OCI-LY1 (cell line): ENCODE data around the gene CD163.

Experiments used
- H2AFZ ChIP-seq: fragments of 200-600 bp; sonication (generic), shearing (Covaris generic); 2 replicates; pipeline ENCODE4 v1.6.0; 2014; ENCODE audit warnings: antibody characterized with exemption, mild to moderate bottlenecking, low read length
- H3F3A ChIP-seq: fragments of 200-600 bp; sonication (generic), shearing (Covaris generic); 2 replicates; pipeline ENCODE4 v1.6.0; 2014; ENCODE audit warnings: mild to moderate bottlenecking, antibody characterized with exemption, low read length, moderate library complexity; ENCODE audit not compliant: insufficient read depth
- H3K27ac ChIP-seq: fragments of 200-600 bp; sonication (generic); 2 replicates; pipeline ENCODE4 v1.5.1; 2014; ENCODE audit warnings: low read length, mixed run types, mild to moderate bottlenecking, low read depth; ENCODE audit not compliant: poor library complexity, severe bottlenecking
- H3K27me3 ChIP-seq: fragments of 200-600 bp; sonication (generic); 2 replicates; pipeline ENCODE4 v1.6.0; 2014; ENCODE audit warnings: antibody characterized with exemption, mild to moderate bottlenecking, low read length, moderate library complexity; ENCODE audit not compliant: insufficient read depth
- H3K36me3 ChIP-seq: fragments of 200-600 bp; sonication (generic); 2 replicates; pipeline ENCODE4 v1.6.1; 2014; ENCODE audit warnings: mild to moderate bottlenecking, antibody characterized with exemption, low read length, moderate library complexity, mixed read lengths; ENCODE audit not compliant: insufficient read depth
- H3K4me1 ChIP-seq: fragments of 200-600 bp; sonication (generic); 2 replicates; pipeline ENCODE4 v1.5.1; 2014; ENCODE audit warnings: mild to moderate bottlenecking, low read length, moderate library complexity; ENCODE audit not compliant: insufficient read depth, severe bottlenecking
- H3K4me2 ChIP-seq: fragments of 200-600 bp; sonication (generic), shearing (Covaris generic); 2 replicates; pipeline ENCODE4 v1.6.1; 2014; ENCODE audit warnings: low read length
- H3K4me3 ChIP-seq: fragments of 200-600 bp; sonication (generic); 2 replicates; pipeline ENCODE4 v1.5.1; 2014; ENCODE audit warnings: low read length, low read depth, mild to moderate bottlenecking, mixed read lengths; ENCODE audit not compliant: poor library complexity, severe bottlenecking
- H3K79me2 ChIP-seq: fragments of 200-600 bp; shearing (Covaris generic); 2 replicates; pipeline ENCODE4 v1.6.1; 2016; ENCODE audit warnings: mixed run types, low read length, mixed read lengths; ENCODE audit not compliant: insufficient read depth
- H3K9ac ChIP-seq: fragments of 200-600 bp; sonication (generic), shearing (Covaris generic); 2 replicates; pipeline ENCODE4 v1.6.1; 2014; ENCODE audit warnings: mild to moderate bottlenecking, low read length, mixed read lengths
- H3K9me2 ChIP-seq: fragments of 200-600 bp; sonication (generic), shearing (Covaris generic); 2 replicates; pipeline ENCODE4 v1.6.1; 2014; ENCODE audit warnings: low read depth, mild to moderate bottlenecking, low read length, mixed read lengths
- H3K9me3 ChIP-seq: fragments of 200-600 bp; shearing (Covaris generic); 2 replicates; pipeline ENCODE4 v1.6.1; 2014; ENCODE audit warnings: low read length, mixed read lengths
- H4K20me1 ChIP-seq: fragments of 200-600 bp; sonication (generic), shearing (Covaris generic); 2 replicates; pipeline ENCODE4 v1.6.0; 2016; ENCODE audit warnings: mild to moderate bottlenecking, low read length; ENCODE audit not compliant: insufficient read depth
- CTCF ChIP-seq: fragments of 200-600 bp; sonication (generic), shearing (Covaris generic); IDR thresholded peaks from 2 replicates; pipeline ENCODE4 v1.5.1; 2017; ENCODE audit warnings: mild to moderate bottlenecking, antibody characterized with exemption, low read length, moderate library complexity, mixed read lengths
- EZH2 ChIP-seq: fragments of 200-600 bp; sonication (generic), shearing (Covaris generic); IDR thresholded peaks from 2 replicates; pipeline ENCODE4 v1.8.0; 2017; ENCODE audit warnings: borderline replicate concordance, mixed run types, mild to moderate bottlenecking, antibody characterized with exemption, low read length, moderate library complexity, mixed read lengths

CD163 gene

GRCh38 chr12:7497661-7498060 is 5.9 kb downstream of the CD163 start:
- Histone ChIP-seq H3K9me3 (no peaks in the 10 kb centered on the region), H3F3A (no peaks in the 10 kb centered on the region), H3K9me2 (no peaks in the 10 kb centered on the region), H3K4me1 (no peaks in the 10 kb centered on the region), H2AFZ (no peak overlapping the region), H4K20me1 (no peaks in the 10 kb centered on the region), H3K27ac (no peak overlapping the region), H3K4me2 (no peak overlapping the region), H3K79me2 (no peaks in the 10 kb centered on the region), H3K27me3 (no peaks in the 10 kb centered on the region), H3K36me3 (no peaks in the 10 kb centered on the region), H3K4me3 (no peak overlapping the region), H3K9ac (no peak overlapping the region)
- TF ChIP-seq EZH2 (no peak), CTCF (no peak)

DNA sequence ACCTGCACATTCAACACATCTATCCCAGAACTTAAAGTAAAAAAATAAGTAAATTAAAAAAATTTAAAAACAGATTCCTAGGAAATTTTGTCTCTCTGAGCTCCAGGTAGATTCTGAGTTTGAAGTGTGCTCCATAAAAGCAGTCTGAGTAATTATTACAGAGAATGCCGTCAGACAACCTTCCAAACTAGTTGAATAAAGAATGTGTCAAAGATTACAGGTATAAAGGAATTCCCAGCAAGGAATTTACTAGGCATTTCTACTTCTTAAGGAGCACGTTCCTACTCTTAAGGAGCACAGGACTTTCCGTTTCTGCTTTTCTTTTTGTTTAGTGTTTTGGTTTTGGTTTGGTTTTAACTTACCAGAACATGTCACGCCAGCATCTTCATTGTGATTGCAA is 7.1 kb downstream of the CD163 start:
- Histone ChIP-seq H3F3A (no peaks in the 10 kb centered on the region), H3K79me2 (no peaks in the 10 kb centered on the region), H3K36me3 (no peaks in the 10 kb centered on the region), H3K9me2 (no peaks in the 10 kb centered on the region), H3K27me3 (no peaks in the 10 kb centered on the region), H4K20me1 (no peaks in the 10 kb centered on the region), H3K27ac (no peak overlapping the region), H2AFZ (no peak overlapping the region), H3K4me3 (no peak overlapping the region), H3K4me2 (no peak overlapping the region), H3K4me1 (no peaks in the 10 kb centered on the region), H3K9ac (no peak overlapping the region), H3K9me3 (no peaks in the 10 kb centered on the region)
- TF ChIP-seq CTCF (no peak), EZH2 (no peak)

DNA sequence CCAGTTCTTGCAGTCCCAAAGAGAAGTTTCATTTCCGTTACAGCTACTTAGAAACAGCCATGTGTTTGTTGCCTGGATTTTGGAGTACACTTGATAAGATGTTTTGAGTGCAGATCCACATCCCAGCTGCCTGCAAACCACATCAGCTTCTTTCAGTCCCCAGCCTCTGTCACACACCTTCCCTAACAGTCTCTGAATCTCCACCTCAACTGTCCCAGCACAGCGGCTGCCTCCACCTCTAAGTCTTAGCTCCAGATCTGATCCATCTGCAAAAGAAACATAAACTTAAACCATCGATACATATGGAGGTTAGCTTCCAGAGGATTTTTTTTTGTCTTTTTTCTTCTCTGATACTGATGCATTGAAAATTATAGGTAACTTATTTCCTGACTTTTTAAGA is 8.4 kb downstream of the CD163 start:
- Histone ChIP-seq H3F3A (no peaks in the 10 kb centered on the region), H3K27ac (no peak overlapping the region), H2AFZ (no peak overlapping the region), H3K27me3 (no peaks in the 10 kb centered on the region), H3K4me2 (no peak overlapping the region), H3K36me3 (no peaks in the 10 kb centered on the region), H3K9me2 (no peaks in the 10 kb centered on the region), H3K4me1 (no peaks in the 10 kb centered on the region), H3K9ac (no peak overlapping the region), H3K9me3 (no peaks in the 10 kb centered on the region), H3K4me3 (no peak overlapping the region), H3K79me2 (no peaks in the 10 kb centered on the region), H4K20me1 (no peaks in the 10 kb centered on the region)
- TF ChIP-seq EZH2, result no peak
- TF ChIP-seq CTCF, result no peak
